Suppressor macrophage treated with lipopolysaccharide for 1 hour (primary cell): ENCODE results near the gene FRMD4A.

Experiments used
- DNase-seq, 3 donors: peaks; one replicate each; pipeline ENCODE4 v3.0.0-alpha.2; 2020 to 2022

The FRMD4A gene

DNA sequence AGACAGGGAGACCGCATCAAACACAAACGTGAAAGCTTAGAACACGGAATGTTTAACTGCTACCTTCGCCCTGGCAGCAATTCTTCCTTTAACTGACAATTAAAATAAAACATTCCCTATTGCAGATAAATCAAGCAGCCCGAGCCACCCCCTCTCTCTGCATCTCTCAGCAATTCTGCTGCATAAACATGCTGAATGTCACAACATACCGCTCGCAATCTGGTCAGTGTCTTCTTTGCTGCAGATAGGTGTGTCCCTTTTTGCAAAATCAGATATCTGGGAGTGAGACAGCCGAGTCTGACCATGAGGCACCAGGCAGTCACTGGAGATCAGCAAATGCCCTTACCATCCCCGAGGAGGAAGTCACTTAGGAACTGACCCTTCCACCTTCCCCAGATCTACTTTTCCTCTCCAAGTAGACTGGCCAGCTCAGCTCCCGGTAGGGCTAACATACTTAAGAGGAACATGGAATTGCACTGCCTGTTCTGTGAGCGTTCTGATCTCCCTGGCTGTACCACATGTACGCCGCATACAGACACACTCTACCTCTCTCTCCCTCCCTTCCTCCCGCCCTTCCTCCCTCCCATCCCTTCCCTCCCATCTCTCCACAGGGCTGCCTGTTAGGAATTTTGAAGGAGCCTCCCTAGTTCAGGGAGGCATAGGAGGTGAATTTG lies at the start of gene FRMD4A:
TSS of gene FRMD4A (minus strand) at position 537 of the 674 bp plus-strand sequence.
- no peak for DNase-seq

GRCh38 chr10:14379556-14380280 lies 49.0 kb upstream of the FRMD4A start:
- DNase-seq: no peak

GRCh38 chr10:14378387-14378960 lies 47.8 kb upstream of the FRMD4A start:
- DNase-seq: no peak

- no peak for DNase-seq
Observed at GRCh38 chr10:14377591-14378175, 47.0 kb upstream of the FRMD4A start.

DNA sequence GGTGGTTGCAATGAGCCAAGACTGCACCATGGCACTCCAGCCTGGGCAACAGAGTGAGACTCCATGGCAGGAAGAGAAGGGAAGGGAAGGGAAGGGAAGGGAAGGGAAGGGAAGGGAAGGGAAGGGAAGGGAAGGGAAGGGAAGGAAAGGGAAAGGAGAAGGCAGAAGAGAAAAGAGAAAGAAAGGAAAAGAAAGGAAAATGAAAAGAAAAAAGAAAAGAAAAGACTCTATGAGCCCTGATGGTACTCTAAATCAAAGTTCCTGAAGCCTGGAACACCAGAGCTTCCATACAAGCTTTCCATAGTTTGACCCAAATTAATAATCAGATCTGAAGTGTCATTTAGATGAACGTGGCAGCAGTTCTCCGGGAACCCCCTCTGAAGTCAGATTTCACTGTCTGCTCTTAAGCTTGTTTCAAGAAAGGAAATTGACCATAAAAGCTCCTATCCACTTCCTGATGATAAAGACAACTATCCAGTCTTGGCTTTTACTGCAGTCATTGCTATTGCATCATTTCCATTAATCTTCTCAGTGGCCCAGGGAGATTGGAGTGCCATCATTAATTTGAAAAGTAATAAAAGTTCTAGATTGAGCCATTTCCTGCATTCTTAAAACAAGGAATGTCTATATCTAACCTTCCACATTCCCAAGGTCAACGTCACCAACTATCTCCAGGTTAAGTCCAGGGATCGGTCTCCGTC lies 44.2 kb upstream of the FRMD4A start:
- peak in 1 of 3 donors; percentile 10 for DNase-seq

DNA sequence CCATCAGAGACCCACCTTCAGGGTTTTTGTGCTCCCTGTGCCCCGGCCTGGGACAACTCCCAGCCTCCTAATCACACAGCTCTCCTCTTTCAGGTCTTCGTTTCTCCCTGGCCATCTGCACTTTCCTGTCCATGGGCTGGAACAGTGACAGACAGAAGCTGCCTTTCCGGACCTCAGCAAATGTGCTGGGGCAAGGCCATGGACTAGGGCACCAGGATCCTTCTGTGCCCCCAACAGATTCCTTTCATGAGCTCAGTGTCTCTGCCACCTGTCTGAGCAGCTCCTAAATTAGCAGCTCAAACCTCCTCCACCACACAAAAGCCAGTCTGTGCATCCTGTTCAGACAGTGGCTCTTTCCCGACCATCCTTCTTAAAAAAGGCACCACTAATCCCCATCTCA lies 41.9 kb upstream of the FRMD4A start:
- DNase-seq: no peak

DNA sequence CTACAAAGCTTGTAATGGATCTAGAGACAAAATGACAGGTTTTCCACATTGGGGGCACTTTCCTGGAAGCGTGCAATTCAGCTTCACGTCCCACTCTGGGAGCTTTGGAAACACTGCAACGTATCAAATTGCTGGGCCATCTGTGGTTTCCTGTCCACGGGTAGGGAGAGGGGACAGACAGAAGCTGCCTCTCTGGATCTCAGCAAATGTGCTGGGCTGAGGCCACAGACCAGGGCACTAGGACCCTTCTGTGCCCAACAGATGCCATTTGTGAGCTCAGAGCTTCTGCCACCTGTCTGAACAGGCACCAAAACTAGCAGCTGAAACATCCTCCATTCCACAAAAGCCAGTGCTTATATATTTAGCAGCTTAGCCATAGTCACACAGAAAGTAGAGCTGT lies 40.9 kb upstream of the FRMD4A start:
- no peak for DNase-seq

DNA sequence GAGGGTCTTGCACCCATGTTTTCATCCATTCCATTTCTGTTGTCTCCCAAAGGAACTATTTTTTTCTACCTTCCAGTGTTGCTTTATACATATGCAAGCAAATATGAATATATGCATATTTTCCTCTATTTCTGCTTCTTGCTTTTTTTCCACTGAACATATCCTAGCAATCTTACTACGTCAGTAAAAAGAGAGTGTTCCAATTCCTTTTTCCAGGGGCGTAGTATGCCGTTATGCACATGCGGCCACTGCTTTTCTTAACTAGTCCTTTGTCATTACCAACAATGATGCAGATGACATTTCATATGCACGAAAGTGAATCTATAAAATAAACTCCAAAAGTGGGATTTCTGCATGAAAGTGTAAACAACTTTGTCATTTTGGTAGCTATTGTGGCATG lies 40.2 kb upstream of the FRMD4A start:
- no peak for DNase-seq

- no peak for DNase-seq
Observed at GRCh38 chr10:14369906-14370305, 39.2 kb upstream of the FRMD4A start.

DNA sequence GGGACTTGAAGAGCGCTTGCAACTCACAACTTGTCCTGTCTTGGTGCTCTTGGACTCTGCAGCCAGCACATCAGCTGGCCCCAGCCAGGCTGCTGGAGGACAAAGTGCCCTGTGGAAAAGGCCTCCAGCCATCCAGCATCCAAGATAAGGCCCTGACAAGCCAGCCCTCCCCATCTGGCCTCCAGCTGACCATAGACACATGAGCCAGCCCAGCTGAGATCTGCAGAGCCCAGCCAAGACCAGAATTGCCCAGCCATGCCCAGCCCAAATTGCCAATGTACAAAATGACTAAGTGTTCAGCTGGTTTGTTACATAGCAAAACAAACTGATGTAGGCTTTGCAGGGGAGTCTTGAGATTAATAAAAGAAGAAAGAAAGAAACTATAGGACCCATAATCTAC lies 36.0 kb upstream of the FRMD4A start:
- no peak for DNase-seq

DNA sequence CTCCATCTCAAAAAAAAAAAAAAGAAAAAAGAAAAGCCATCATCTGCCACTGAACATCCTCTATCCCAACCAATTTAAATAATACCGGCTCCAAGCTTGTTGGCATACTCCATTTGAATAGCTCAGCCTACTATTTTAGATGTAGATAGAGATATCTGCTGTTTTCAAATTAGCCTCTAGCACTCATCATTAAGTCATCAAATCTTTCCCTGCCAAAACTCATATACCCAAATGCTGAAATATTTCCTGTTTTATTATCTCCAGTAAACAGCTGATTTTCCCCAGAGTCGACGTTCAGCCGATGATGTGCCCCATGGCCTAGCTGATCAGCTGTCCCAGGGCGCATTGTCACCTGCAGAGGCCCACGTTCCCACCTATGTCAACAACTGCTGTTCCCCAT lies 34.5 kb upstream of the FRMD4A start:
- DNase-seq: no peak

GRCh38 chr10:14362104-14362503 lies 31.4 kb upstream of the FRMD4A start:
- DNase-seq: no peak

GRCh38 chr10:14360961-14361360 lies 30.2 kb upstream of the FRMD4A start:
- DNase-seq: no peak

DNA sequence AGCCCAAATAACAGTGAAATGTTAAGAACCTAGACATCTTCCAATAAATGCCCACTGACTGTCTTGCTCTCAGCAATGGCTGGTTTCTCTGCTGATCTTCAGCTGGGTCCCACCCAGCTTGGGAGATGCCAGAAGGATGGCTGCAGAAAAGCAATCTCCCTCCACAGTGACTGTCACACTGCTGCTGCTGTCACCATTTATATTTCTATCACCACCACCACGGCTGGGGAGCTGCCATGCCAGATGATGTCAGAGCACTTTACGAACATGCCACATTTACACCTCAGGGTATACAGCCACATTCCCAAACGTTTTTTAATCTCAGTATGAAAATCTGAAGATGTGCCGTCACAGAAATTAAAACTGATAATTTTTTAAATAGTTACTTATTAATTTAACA lies 29.8 kb upstream of the FRMD4A start:
- DNase-seq: no peak

GRCh38 chr10:14358886-14359573 lies 28.3 kb upstream of the FRMD4A start:
- DNase-seq: peak; percentile 22 to 54 (median 24)

DNA sequence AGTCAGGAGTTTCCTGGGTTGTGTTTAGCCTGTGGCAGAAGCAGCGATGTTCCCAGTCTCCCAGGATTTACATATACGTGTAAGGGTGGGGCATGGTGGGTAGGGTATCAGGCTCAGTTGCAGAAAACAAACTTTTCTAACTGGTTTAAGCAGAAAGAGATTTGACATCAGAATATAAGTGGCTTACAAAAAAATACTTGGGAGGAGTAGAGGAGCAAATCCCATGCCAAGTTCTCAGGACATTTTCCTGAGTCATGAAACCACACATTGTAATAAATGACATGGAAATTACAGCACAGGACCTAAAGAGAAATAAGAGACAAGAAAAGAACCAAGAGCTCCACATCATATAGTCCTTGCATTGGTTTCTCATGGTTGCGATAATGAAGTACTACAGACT lies 26.2 kb upstream of the FRMD4A start:
- no peak for DNase-seq

- no peak for DNase-seq
Observed at GRCh38 chr10:14355750-14356149, 25.0 kb upstream of the FRMD4A start.

DNA sequence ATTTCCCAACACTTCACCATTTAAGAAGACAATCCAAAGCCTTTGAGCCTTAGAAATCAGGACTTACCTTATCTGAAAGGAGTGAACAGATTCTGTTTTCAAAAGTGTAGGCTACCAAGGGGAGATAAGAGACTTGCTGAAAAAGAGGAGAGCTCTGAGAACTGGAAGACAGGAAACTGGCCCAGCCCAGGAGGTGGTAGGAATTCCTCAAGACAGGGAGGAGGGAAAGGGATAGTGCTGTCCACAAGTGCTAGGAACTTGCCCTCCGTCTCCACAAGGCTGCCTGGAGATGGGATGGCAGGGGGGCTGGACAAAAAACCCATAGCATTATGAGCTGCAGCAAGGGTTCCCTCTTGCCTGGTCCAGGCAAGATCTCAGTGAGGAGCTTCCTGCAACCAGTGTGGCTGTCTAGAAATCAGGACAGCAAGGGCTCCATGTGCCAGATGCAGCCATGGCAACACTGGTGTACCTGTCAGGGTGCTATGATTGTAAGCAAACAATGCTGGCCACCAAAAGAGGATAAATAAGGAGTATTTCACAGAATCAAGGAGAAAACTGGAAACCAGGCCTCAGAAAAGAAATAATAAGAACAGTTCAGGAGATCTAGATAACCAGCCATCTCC lies 22.7 kb upstream of the FRMD4A start:
- no peak for DNase-seq

- no peak for DNase-seq
Observed at GRCh38 chr10:14350006-14350405, 19.3 kb upstream of the FRMD4A start.

GRCh38 chr10:14349081-14349480 lies 18.4 kb upstream of the FRMD4A start:
- no peak for DNase-seq

DNA sequence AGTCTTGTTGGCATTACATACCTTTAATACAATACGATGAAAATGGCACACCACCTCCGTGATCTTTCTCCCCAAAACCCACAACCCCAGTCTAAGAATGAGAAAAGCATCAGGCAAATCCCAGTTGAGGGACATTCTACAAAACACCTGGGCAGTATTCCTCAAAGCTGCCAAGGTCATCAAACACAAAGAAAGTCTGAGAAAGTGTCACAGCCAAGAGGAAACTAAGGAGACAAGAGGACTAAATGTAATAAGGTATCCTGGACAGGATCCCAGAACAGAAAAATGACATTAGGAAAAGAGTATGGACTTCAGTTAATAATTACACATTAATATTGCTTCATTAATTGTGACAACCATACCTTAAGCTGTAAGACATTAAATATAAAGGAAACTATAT lies 14.5 kb upstream of the FRMD4A start:
- no peak for DNase-seq

GRCh38 chr10:14340051-14340744 lies 9.5 kb upstream of the FRMD4A start:
- no peak for DNase-seq
